GM12874 (cell line): ENCODE measurements around the gene SH3BP2.

Experiments
- TF ChIP-seq, protein P1 (sequence below): IDR thresholded peaks from 2 replicates; pipeline ENCODE4 v1.5.1; 2011; ENCODE audit warnings: low read depth, mild to moderate bottlenecking, control low read depth, low read length, moderate library complexity; ENCODE audit not compliant: insufficient read depth

The SH3BP2 gene

GRCh38 chr4:2790583-2791517, 2.0 kb upstream of the SH3BP2 start:
- TF ChIP-seq, protein P1, sequence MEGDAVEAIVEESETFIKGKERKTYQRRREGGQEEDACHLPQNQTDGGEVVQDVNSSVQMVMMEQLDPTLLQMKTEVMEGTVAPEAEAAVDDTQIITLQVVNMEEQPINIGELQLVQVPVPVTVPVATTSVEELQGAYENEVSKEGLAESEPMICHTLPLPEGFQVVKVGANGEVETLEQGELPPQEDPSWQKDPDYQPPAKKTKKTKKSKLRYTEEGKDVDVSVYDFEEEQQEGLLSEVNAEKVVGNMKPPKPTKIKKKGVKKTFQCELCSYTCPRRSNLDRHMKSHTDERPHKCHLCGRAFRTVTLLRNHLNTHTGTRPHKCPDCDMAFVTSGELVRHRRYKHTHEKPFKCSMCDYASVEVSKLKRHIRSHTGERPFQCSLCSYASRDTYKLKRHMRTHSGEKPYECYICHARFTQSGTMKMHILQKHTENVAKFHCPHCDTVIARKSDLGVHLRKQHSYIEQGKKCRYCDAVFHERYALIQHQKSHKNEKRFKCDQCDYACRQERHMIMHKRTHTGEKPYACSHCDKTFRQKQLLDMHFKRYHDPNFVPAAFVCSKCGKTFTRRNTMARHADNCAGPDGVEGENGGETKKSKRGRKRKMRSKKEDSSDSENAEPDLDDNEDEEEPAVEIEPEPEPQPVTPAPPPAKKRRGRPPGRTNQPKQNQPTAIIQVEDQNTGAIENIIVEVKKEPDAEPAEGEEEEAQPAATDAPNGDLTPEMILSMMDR: no peak

DNA sequence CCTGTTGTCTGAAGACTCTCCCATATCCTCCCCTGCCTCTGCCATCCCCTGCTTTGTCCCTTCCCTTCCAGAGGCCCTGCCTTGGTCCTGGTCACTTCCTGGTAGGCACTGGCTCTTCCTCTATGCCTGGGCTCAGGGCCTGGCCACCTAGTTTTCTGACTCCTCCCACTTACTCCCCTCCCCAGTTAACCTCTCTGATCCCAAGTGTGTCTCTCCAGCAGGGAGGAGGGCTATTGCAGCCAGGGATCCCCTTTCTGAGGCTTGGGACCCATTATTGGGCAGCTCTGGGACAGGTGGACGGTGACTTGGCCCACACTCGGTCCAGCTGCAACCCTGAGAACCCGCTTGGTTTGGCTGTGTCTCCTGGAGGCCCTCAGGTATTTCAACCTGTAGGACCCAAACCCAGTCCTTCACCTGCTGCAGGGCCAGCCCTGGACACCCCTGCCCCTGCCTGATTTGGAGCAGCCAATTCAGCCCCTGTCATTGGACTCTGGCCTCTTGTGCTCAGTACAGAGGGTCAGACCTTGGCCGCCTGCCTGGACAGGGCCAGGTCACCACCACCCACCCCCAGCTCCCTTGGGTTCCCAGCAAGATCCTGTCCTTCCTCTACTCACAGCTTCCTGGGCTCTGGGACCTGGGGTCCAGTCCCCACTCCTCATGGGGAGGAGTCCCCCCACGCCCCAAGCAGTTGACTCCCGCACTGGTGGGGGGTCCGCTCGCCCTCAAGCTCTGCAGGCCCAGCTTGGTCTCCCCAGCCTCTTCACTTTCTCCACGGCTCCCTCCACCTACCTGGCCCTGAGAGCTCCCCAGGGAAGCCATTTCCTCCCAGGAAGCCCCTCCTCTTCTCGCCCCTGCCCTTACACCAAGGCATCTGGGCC, 1.1 kb upstream of the SH3BP2 start:
- TF ChIP-seq, protein P1: no peak

- TF ChIP-seq, protein P1: no peak
These were observed 532 bp upstream of the SH3BP2 start for GRCh38 chr4:2792396-2792710.

- TF ChIP-seq, protein P1: no peak
These were observed 951 bp downstream of the SH3BP2 start for GRCh38 chr4:2793586-2794485.

DNA sequence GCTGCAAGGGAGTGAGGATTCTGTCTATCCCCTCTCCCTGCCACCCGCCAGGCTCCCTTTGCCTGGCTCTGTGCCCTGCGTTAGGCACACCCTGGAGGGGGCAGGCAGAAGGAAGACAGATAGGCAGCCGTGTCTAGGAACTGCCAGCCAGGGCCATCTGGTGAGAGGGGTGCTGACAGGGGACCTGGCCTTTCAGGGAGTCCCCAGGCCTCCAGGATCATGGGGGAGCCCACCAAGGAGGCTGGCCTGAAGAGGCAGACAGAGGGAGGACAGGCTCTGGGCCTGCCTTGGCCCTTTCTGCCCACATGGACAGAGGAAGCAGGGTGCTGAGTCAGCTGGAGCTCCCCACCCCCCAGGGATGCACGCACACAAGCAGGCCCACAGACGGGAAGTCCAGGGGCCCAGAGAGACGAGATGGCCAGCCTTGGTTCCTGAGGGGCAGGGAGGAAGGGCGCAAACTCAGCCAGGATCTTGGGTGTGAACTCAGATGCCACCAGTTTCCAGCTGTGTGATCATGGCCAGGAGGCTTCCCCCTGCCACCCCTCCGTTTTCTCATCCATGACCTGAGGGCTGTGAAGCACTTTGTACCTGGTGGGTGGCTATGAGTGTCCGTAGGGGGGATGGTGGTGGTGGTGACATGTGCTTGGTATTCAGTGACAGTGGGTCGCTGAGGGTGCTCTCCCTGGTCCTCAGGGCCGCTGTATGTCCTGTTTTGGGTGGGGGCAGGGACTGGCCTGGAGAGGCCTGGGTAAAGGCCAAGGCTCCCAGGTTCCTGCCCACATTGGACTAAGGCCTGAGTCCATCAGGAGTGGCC, 1.8 kb downstream of the SH3BP2 start:
- TF ChIP-seq, protein P1: no peak

- TF ChIP-seq, protein P1: no peak
These were observed 2.5 kb downstream of the SH3BP2 start for GRCh38 chr4:2795300-2795892.
